ENCODE measurements around the gene PRR14. TPM values are rescaled to one million over a fixed set of nuclear protein-coding genes. Genes with fewer than 3 reads are reported as not detected.
A peak's percentile ranks its signal among the peaks of the same experiment; 100 is the strongest.
"Not testable (repeated sequence)": the region's sequence is repeated elsewhere in the genome, so short reads cannot be mapped to it uniquely, and the experiment has no call there.

Gene PRR14
- total RNA-seq, 3 donors from 2014 or later = 65.1 to 85.3 (median 71.0) TPM

DNA sequence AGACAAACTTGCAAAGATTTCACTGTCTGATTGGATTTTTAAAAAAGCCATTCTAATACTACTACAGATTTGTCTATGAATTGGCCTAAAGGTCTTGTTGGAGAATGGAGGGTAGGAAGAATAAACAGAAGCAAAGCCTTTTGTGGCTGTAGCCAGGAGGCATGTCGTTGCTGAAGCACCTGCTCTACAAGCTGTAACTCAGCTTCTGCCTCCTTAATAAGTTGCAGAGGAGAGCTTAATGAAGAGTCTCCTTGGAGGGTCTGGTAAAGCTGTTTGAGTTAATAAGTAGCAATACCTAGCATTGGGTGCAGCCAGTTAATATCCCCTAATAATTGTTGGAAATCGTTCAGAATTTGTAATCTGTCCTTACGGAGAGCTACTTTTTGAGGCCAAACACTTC lies 30.6 kb upstream of the PRR14 start:
- no peaks in the 10 kb centered on the region for H3K4me1 Mint-ChIP-seq (ENCODE audit: low read depth)
- H3K27me3 Mint-ChIP-seq (ENCODE audit: low read depth) = peaks cover 3% of the 10 kb centered on the region
- H3K4me3 Mint-ChIP-seq = no peak overlapping the region
- H3K9me3 Mint-ChIP-seq = no peaks in the 10 kb centered on the region
- DNase-seq (no peak), ATAC-seq (no peak)
- H3K36me3 Mint-ChIP-seq (ENCODE audit: insufficient read depth) = no peaks in the 10 kb centered on the region

DNA sequence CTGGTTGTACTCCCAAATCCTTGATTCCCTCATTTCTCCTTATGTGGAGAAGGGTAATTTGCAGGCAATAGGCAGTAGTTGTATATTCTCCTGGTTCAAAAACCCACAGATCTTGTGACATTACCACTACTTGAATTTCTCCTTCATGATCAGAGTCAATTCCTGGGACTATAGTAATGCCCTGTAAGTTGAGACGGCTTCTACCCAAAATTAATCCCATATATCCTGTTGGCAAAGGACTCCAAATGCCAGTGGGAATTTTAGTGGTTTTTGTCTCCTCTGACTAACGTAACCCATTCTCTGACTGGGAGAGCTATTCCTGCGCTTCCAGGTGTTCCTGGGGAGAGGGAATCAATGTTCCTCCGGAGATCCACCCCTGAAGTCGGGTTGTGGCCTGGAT lies 29.0 kb upstream of the PRR14 start:
- no peak for DNase-seq
- no peak for ATAC-seq
- H3K9me3 Mint-ChIP-seq = no peaks in the 10 kb centered on the region
- no peaks in the 10 kb centered on the region for H3K4me1 Mint-ChIP-seq (ENCODE audit: low read depth)
- no peak overlapping the region for H3K4me3 Mint-ChIP-seq
- no peaks in the 10 kb centered on the region for H3K36me3 Mint-ChIP-seq (ENCODE audit: insufficient read depth)
- H3K27me3 Mint-ChIP-seq (ENCODE audit: low read depth) = no peaks in the 10 kb centered on the region

DNA sequence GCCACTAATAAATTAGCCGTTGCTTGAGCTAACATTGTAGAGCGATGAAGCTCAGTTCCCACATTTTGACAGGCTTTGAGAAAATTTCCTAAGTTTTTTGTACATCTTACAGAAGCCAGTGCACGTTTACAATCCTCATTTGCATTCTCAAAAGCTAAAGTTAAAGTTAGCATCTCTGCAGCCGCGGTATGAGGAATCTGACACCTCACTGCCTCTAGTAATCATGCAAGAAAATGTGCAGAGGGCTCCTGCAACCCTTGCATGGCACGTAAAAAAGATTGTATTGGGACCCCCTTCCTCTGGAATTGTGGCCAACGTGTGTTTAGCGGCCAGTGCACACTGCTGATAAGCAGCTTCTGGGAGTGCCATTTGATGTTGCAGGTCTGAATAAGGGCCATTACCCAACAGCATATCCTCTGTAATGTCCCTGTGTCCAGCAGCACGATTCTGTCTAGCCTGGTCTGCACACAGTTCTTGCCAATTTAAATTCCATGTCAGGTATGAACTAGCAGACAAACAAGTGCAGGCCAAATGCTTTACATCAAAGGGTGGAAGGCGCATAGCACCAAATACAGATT lies 28.2 kb upstream of the PRR14 start:
- Mint-ChIP-seq H3K36me3 (ENCODE audit: insufficient read depth) (no peaks in the 10 kb centered on the region), H3K27me3 (ENCODE audit: low read depth) (no peaks in the 10 kb centered on the region), H3K9me3 (no peaks in the 10 kb centered on the region), H3K4me1 (ENCODE audit: low read depth) (no peaks in the 10 kb centered on the region), H3K4me3 (no peak overlapping the region)
- ATAC-seq (no peak), DNase-seq (no peak)

DNA sequence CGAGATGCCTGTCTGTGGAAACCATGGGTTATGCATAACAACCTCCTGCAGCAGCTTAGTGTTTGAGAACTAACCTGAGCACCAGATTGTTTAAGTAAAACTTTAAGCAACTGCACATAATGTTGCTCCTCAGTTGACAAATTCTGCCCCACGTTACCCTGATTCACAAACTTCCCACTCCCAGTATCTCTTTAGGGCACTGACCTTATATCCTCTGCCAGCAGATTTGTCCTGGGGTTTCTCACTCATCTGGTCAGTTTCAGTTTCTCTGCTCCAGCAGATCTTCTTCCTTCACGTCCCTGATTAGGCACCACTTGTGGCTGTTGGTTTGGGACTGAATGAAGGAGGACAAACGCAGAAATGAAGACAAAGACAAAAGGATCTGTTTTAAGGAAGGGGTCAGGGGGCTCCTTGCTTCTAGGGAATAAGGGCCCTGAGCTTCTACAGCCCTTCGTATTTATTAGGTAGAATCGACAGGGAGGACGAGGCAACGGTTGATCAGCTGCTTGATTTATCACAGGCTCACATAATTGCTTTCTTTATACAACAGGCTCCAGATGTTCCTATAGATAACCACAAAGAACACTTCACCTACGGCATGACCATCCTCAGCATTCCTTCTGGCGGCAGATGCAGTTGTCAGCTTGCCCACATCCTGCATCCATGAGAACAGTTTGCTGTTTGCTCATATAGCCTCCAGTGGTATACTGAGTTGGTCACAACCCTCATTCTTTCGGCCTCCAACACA lies 27.1 kb upstream of the PRR14 start:
- ATAC-seq (no peak), DNase-seq (no peak)
- Mint-ChIP-seq H3K36me3 (ENCODE audit: insufficient read depth) (no peaks in the 10 kb centered on the region), H3K27me3 (ENCODE audit: low read depth) (no peaks in the 10 kb centered on the region), H3K9me3 (no peaks in the 10 kb centered on the region), H3K4me3 (no peak overlapping the region), H3K4me1 (ENCODE audit: low read depth) (peaks cover 2% of the 10 kb centered on the region)

DNA sequence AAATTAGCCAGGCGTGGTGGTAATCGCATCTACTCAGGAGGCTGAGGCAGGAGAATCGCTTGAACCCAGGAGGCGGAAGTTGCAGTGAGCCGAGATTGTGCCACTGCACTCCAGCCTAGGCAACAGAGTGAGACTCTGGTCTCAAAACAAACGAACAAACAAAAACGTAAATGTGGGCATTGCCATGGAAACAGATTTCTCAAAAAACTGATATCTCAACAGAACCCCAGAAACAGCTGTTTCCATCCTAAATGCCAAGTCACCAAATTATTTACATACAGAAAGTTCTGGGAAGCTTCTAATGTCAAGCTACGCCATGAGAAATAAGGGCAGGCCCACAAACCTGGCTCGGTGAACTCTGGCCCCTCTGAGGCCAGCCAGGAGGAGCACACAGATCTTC lies 24.5 kb upstream of the PRR14 start:
- Mint-ChIP-seq H3K9me3 (no peaks in the 10 kb centered on the region), H3K4me1 (ENCODE audit: low read depth) (peaks cover 4% of the 10 kb centered on the region), H3K27me3 (ENCODE audit: low read depth) (no peaks in the 10 kb centered on the region), H3K4me3 (no peak overlapping the region), H3K36me3 (ENCODE audit: insufficient read depth) (no peaks in the 10 kb centered on the region)
- DNase-seq (no peak), ATAC-seq (no peak)

DNA sequence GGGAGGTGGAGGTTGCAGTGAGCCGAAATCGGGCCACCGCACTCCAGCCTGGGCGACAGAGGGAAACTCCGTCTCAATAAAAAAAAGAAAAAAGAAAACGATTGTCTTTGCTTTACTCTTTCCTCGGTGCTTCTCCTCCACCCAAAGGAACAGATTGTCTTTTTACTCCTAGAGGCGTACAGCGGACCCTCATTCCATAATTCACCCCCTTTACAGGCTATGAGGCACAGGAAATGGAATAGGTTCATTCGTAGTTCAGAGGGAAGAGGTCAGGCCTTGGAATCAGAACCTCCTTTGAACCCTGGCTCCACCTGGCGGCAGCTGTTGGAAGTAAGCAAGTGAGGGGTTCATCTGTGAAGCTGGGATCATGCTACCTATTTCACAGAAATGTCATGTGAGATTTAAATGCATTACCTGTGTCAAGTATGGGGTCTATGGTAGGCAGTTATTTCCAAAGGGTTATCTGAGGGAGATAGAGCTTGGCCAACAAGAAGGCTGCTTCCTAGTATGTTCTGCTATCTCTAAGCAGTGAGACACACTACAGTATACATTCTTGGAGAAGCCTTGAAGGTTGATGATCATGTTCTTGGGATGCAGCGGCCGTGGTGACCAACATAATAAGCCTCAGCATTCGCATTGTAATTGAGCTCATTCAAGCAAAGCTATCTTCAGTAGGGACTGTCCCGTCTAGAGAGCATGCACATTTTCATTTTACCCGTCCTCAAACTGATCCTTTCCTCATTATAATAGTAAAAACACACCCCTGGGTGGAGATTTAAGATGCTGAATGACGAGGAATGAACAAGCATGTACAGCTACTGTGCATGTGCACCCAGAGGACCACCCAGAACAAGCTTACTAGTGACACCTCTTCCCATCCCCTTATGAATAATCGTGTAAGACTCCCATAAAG lies 21.9 kb upstream of the PRR14 start:
- Mint-ChIP-seq H3K36me3 (ENCODE audit: insufficient read depth) (no peaks in the 10 kb centered on the region), H3K9me3 (no peaks in the 10 kb centered on the region), H3K4me1 (ENCODE audit: low read depth) (peaks cover 6% of the 10 kb centered on the region), H3K27me3 (ENCODE audit: low read depth) (no peaks in the 10 kb centered on the region), H3K4me3 (peak overlapping the region; percentile 61)
- peak; percentile 93 to 96 for ATAC-seq
- DNase-seq = peak; percentile 88

DNA sequence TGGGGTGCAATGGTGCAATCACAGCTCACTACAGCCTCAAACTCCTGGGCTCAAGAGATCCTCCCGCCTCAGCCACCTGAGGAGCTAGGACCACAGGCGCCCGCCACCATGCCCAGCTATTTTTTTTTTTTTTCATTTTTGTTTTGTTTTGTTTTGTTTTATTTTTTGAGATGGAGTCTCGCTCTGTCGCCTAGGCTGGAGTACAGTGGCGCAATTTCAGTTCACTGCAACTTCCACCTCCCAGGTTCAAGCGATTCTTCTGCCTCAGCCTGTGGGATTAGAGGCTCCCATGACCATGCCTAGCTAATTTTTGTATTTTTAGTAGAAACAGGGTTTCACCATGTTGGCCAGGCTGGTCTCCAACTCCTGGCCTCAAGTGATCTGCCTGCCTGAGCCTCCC lies 18.3 kb upstream of the PRR14 start:
- not testable (repeated sequence) for H3K4me3 Mint-ChIP-seq; H3K36me3 Mint-ChIP-seq (ENCODE audit: insufficient read depth); ATAC-seq; DNase-seq; H3K27me3 Mint-ChIP-seq (ENCODE audit: low read depth); H3K9me3 Mint-ChIP-seq
- H3K4me1 Mint-ChIP-seq (ENCODE audit: low read depth) = peaks cover 20% of the 10 kb centered on the region

DNA sequence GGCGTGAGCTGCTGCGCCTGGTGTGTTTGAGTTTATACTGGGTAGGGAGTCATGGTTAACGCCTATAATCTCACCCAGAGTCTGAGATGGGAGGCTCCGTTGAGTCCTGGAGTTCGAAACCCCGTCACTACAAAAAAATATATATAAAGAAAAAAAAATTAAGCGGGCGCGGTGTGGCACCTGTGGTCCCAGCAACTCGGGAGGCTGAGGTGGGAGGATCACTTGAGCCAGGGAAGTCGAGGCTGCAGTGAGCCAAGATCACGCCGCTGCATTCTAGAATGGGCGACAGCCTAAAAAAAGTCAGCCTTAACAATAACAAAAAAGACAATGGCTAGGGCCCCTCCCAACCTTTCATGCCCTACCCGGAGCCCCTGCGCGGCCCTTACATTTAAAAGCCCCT lies 17.2 kb upstream of the PRR14 start:
- H3K9me3 Mint-ChIP-seq = no peaks in the 10 kb centered on the region
- H3K4me1 Mint-ChIP-seq (ENCODE audit: low read depth) = peaks cover 20% of the 10 kb centered on the region
- DNase-seq = no peak
- peak overlapping the region; percentile 90 for H3K4me3 Mint-ChIP-seq
- H3K27me3 Mint-ChIP-seq (ENCODE audit: low read depth) = no peaks in the 10 kb centered on the region
- no peaks in the 10 kb centered on the region for H3K36me3 Mint-ChIP-seq (ENCODE audit: insufficient read depth)
- no peak for ATAC-seq

DNA sequence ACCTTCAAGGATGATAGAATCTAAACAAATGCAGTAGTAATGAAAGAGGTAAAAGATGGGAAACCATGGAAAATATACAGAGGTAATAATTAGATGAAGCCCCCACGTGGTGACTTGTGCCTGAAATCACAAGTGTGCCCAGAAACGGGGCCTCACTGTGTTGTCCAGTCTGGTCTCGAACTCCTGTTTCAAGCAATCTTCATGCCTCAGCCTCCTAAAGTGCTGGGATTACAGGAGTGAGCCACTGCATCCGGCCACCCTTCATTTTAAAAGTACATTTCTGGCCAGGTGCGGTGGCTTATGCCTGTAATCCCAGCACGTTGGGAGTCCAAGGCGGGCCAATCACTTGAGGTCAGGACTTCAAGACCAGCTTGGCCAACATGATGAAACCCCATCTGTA lies 14.2 kb upstream of the PRR14 start:
- Mint-ChIP-seq H3K36me3 (ENCODE audit: insufficient read depth) (no peaks in the 10 kb centered on the region), H3K9me3 (no peaks in the 10 kb centered on the region), H3K27me3 (ENCODE audit: low read depth) (no peaks in the 10 kb centered on the region), H3K4me1 (ENCODE audit: low read depth) (peaks cover 16% of the 10 kb centered on the region), H3K4me3 (no peak overlapping the region)
- ATAC-seq (no peak), DNase-seq (no peak)

DNA sequence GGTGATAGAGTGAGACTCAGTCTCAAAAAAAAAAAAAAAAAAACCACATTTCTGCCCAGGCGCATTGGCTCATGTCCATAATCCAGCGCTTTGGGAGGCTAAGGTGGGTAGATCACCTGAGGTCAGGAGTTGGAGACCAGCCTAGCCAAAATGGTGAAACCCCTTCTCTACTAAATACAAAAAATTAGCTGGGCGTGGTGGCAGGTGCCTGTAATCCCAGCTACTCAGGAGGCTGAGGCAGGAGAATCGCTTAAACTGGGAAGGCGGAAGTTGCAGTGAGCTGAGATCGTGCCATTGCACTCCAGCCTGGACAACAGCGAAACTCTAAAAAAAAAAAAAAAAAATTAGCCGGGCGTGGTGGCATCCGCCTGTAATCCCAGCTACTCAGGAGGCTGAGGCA lies 13.6 kb upstream of the PRR14 start:
- H3K9me3 Mint-ChIP-seq; H3K36me3 Mint-ChIP-seq (ENCODE audit: insufficient read depth); H3K4me3 Mint-ChIP-seq; ATAC-seq; H3K27me3 Mint-ChIP-seq (ENCODE audit: low read depth); DNase-seq: not testable (repeated sequence)
- peaks cover 16% of the 10 kb centered on the region for H3K4me1 Mint-ChIP-seq (ENCODE audit: low read depth)

DNA sequence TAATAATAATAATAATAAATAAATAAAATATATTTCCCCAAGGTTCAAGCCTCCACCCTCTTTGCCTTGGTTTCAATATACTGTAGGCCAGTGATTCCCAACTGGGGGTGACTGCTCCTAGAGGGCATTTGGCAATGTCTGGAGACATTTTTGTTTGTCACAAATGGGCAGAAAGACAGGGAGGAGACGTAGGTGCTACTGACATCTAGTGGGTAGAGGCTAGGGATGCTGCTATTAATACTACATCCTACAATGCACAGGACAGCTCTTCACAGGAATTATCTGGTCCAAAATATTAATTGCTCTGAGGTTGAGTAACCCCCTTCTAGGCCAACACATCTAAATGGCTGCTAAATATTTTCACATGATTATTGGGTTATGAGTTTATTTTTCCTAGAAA lies 12.8 kb upstream of the PRR14 start:
- no peaks in the 10 kb centered on the region for H3K9me3 Mint-ChIP-seq
- H3K27me3 Mint-ChIP-seq (ENCODE audit: low read depth) = no peaks in the 10 kb centered on the region
- no peak overlapping the region for H3K4me3 Mint-ChIP-seq
- H3K36me3 Mint-ChIP-seq (ENCODE audit: insufficient read depth) = no peaks in the 10 kb centered on the region
- ATAC-seq (no peak), DNase-seq (no peak)
- H3K4me1 Mint-ChIP-seq (ENCODE audit: low read depth) = peaks cover 16% of the 10 kb centered on the region

DNA sequence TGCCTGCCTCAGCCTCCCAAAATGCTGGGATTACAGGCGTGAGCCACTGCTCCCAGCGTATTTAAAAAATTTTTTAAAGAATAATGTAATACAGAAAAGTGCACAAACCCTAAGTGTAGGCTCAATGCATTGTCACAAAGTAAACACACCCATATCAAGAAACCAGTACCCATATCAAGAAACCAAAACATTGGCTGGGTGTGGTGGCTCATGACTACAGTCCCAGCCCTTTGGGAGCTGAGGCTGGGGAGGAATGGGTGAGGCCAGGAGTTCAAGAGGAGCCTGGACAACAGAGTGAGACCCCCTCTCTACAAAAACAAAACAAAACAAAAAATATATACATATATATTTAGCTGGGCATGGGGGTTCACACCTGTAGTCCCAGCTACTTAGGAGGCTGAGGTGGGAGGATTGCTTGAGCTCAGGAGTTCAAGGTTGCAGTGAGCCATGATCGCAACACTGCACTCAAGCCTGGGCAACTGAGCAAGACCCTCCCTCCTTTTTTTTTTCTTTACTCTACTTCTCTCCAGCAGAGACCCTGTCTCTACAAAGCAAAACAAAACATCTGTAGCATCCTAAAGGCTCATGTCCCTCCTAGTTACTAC lies 9.3 kb upstream of the PRR14 start:
- DNase-seq (no peak), ATAC-seq (no peak)
- Mint-ChIP-seq H3K9me3 (no peaks in the 10 kb centered on the region), H3K27me3 (ENCODE audit: low read depth) (no peaks in the 10 kb centered on the region), H3K4me1 (ENCODE audit: low read depth) (no peaks in the 10 kb centered on the region), H3K4me3 (no peak overlapping the region), H3K36me3 (ENCODE audit: insufficient read depth) (no peaks in the 10 kb centered on the region)

DNA sequence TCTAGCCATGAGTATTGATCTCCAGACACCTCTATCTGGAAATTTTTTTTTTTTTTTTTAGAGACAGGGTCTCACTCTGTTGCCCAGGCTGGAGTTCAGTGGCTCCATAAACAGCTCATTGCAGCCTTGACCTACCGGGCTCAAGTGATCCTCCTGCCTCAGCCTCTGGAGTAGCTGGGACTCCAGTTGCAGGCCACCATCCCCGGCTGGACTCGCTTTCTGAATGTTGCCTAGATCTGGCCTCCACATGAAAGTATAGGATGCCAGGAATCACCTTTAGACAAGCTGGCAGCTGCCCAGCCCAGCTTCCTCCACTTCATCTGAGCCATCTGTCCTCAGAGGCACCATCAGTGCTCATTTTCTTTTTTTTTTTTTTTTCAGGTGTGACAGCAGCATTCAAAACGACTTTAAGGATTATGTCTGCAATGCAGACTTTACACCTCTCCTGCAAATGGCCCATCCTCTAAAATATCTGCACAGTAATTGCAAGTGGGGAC lies 6.4 kb upstream of the PRR14 start:
- DNase-seq (no peak), ATAC-seq (no peak)
- no peaks in the 10 kb centered on the region for H3K36me3 Mint-ChIP-seq (ENCODE audit: insufficient read depth)
- no peaks in the 10 kb centered on the region for H3K9me3 Mint-ChIP-seq
- no peaks in the 10 kb centered on the region for H3K27me3 Mint-ChIP-seq (ENCODE audit: low read depth)
- H3K4me3 Mint-ChIP-seq = no peak overlapping the region
- H3K4me1 Mint-ChIP-seq (ENCODE audit: low read depth) = no peaks in the 10 kb centered on the region

DNA sequence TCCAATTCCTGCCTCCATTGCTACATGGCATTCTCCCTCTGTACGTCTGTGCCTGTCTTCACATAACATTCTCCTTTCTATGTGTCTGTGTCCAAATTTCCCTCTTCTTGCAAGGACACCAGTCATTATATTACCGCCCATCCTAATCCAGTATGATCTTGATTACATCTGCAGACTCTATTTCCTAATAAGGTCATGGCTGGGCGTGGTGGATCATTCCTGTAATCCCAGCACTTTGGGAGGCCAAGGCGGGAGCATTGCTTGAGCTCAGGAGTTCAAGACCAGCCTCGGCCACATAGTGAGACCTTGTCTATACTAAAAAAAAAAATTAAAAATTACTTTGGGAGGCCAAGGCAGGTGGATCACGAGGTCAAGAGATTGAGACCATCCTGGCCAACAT lies 5.0 kb upstream of the PRR14 start:
- Mint-ChIP-seq H3K36me3 (ENCODE audit: insufficient read depth) (no peaks in the 10 kb centered on the region), H3K4me3 (no peak overlapping the region), H3K9me3 (no peaks in the 10 kb centered on the region), H3K27me3 (ENCODE audit: low read depth) (no peaks in the 10 kb centered on the region), H3K4me1 (ENCODE audit: low read depth) (peaks cover 7% of the 10 kb centered on the region)
- no peak for DNase-seq
- no peak for ATAC-seq
